HepG2 (cell line): ENCODE data around the gene NEURL2. TPM values are rescaled to one million over a fixed set of nuclear protein-coding genes. Genes with fewer than 3 reads are reported as not detected.

Experiments
- CBFB ChIP-seq: sonication (generic); formaldehyde crosslinking; IDR thresholded peaks from 2 replicates; pipeline ENCODE4 v1.4.0; 2020; ENCODE audit warnings: missing genetic modification reagents
- CREB1 ChIP-seq, 2 experiments: fragments of 450-650 bp in 1 of 2; IDR thresholded peaks; 2 replicates each; pipeline ENCODE4 v1.6.1; 2016 to 2017; ENCODE audit warnings: control low read depth in 1 of 2, mild to moderate bottlenecking in 1 of 2, missing compliant biosample characterization in 1 of 2, missing genetic modification characterization in 1 of 2
- GFI1 ChIP-seq: sonication (generic); formaldehyde crosslinking; IDR thresholded peaks from 2 replicates; pipeline ENCODE4 v1.5.0; 2020; ENCODE audit warnings: missing genetic modification reagents, mild to moderate bottlenecking, borderline replicate concordance
- GMEB1 ChIP-seq: sonication (generic); formaldehyde crosslinking; IDR thresholded peaks from 2 replicates; pipeline ENCODE4 v1.5.1; 2020; ENCODE audit warnings: missing genetic modification reagents, mild to moderate bottlenecking, borderline replicate concordance
- GPBP1L1 ChIP-seq: sonication (generic); formaldehyde crosslinking; IDR thresholded peaks from 2 replicates; pipeline ENCODE4 v1.5.0; 2020; ENCODE audit warnings: mild to moderate bottlenecking, missing genetic modification reagents
- ISX ChIP-seq: sonication (generic); formaldehyde crosslinking; conservative IDR thresholded peaks from 2 replicates; pipeline ENCODE4 v1.5.0; 2020; ENCODE audit warnings: missing genetic modification reagents
- KDM5B ChIP-seq: sonication (generic); formaldehyde crosslinking; IDR thresholded peaks from 2 replicates; pipeline ENCODE4 v1.4.0; 2020; ENCODE audit warnings: missing genetic modification reagents, mild to moderate bottlenecking, borderline replicate concordance
- RBAK ChIP-seq: sonication (generic); formaldehyde crosslinking; IDR thresholded peaks from 2 replicates; pipeline ENCODE4 v1.5.1; 2020; ENCODE audit warnings: mild to moderate bottlenecking, missing genetic modification reagents
- SIX4 ChIP-seq: sonication (generic); formaldehyde crosslinking; IDR thresholded peaks from 2 replicates; pipeline ENCODE4 v1.4.0; 2020; ENCODE audit warnings: missing genetic modification reagents
- USF2 ChIP-seq, 2 experiments: sonication (generic) in 1 of 2; formaldehyde crosslinking in 1 of 2; IDR thresholded peaks; 2 replicates each; pipeline versions ENCODE4 v1.5.1 to v1.6.1; 2011 to 2020; ENCODE audit warnings: borderline replicate concordance in 1 of 2, low read depth in 1 of 2, low read length in 1 of 2, mild to moderate bottlenecking in 1 of 2, missing genetic modification reagents in 1 of 2, moderate library complexity in 1 of 2
- ZC3H13 ChIP-seq: sonication (generic); formaldehyde crosslinking; IDR thresholded peaks from 2 replicates; pipeline ENCODE4 v1.8.1; 2023; ENCODE audit warnings: mild to moderate bottlenecking, missing genetic modification reagents, moderate library complexity
- ZNF18 ChIP-seq: sonication (generic); formaldehyde crosslinking; IDR thresholded peaks from 2 replicates; pipeline ENCODE4 v1.8.0; 2022; ENCODE audit warnings: mild to moderate bottlenecking, missing genetic modification reagents; ENCODE audit not compliant: insufficient replicate concordance
- ZNF280B ChIP-seq: sonication (generic); formaldehyde crosslinking; IDR thresholded peaks from 2 replicates; pipeline ENCODE4 v1.5.0; 2020; ENCODE audit warnings: missing genetic modification reagents, mild to moderate bottlenecking, borderline replicate concordance
- ZNF281 ChIP-seq: sonication (generic); formaldehyde crosslinking; IDR thresholded peaks from 2 replicates; pipeline ENCODE4 v1.4.0; 2020; ENCODE audit warnings: missing genetic modification reagents, borderline replicate concordance
- polyA plus RNA-seq, 8 experiments: library from polyadenylated mRNA; depleted of rRNA in 3 of 8; stranded (reverse) in 7 of 8; unstranded in 1 of 8; fragments of >200 nt; fragmentation: Illumina TruSeq in 4 of 8; extraction: Trizol in 4 of 8; gene quantifications; 2 replicates each; pipeline versions ENCODE4 v1.2.1 to v1.2.3, GENCODE V29; 2011 to 2016; ENCODE audit warnings: low read depth in 4 of 8, missing spikeins in 1 of 8, mixed read lengths in 1 of 8; ENCODE audit not compliant: insufficient read depth in 1 of 8
- total RNA-seq, 5 experiments: library from RNA; depleted of rRNA; stranded (reverse); fragments of >200 nt; fragmentation: Illumina TruSeq; extraction: Trizol; gene quantifications; 2 replicates each; pipeline ENCODE4 v1.2.3, GENCODE V29; 2016; ENCODE audit warnings: low read depth in 1 of 5

The NEURL2 gene
- total and polyA plus RNA-seq, 2 of the 13 experiments (the other 11 are each of a cell fraction or from before 2014, with no cell fraction given), result 7.2 to 9.7 TPM

- TF ChIP-seq CBFB (0 out of 2 replicates have a peak, but pooled peaks have one; percentile 53), KDM5B (CRISPR knock-in tag) (peak; percentile 76; the same call in 1 of the 2 replicates), USF2 (IDR thresholded peaks at IDR 0.05; ENCODE audit: low read depth, low read length) (no peak), USF2 (CRISPR knock-in tag; IDR thresholded peaks at IDR 0.05; ENCODE audit: borderline replicate concordance) (peak; percentile 53; the same call in 1 of the 2 replicates), GPBP1L1 (no peak), ZC3H13 (CRISPR knock-in tag) (peak; percentile 62; the same call in 1 of the 2 replicates), ZNF280B (CRISPR knock-in tag) (peak; percentile 78), ZNF18 (peak; percentile 99), RBAK (CRISPR knock-in tag) (0 out of 2 replicates have a peak, but pooled peaks have one; percentile 38), GMEB1 (CRISPR knock-in tag) (peak; percentile 56), SIX4 (CRISPR knock-in tag) (peak; percentile 81), GFI1 (peak; percentile 94), ZNF281 (CRISPR knock-in tag) (peak; percentile 79; the same call in 1 of the 2 replicates), CREB1 (IDR thresholded peaks at IDR 0.05) (0 out of 2 replicates have a peak, but pooled peaks have one; percentile 32), CREB1 (CRISPR knock-in tag; IDR thresholded peaks at IDR 0.05) (peak; percentile 83), ISX (CRISPR knock-in tag) (no peak)
Measured at GRCh38 chr20:45927071-45927878, 36.3 kb upstream of the NEURL2 start (continued).
